Kidney tubule cell (primary cell): ENCODE results near the gene SLC48A1.
A peak's percentile ranks its signal among the peaks of the same experiment; 100 is the strongest.

Experiments
- DNase-seq: peaks from one replicate; pipeline ENCODE4 v3.0.0-alpha.2; 2018; ENCODE audit warnings: low spot score

Gene SLC48A1

GRCh38 chr12:47777151-47777550, 4.1 kb downstream of the SLC48A1 start:
- DNase-seq, result no peak

GRCh38 chr12:47777741-47778558, 4.9 kb downstream of the SLC48A1 start:
- DNase-seq, result no peak

- no peak for DNase-seq
These were observed 5.8 kb downstream of the SLC48A1 start for GRCh38 chr12:47778881-47779280.

- peak; percentile 89 for DNase-seq
These were observed 6.4 kb downstream of the SLC48A1 start for GRCh38 chr12:47779301-47779942.

GRCh38 chr12:47779943-47780504, 7.0 kb downstream of the SLC48A1 start:
- no peak for DNase-seq

GRCh38 chr12:47781479-47782371, 8.7 kb downstream of the SLC48A1 start:
- peak; percentile 53 for DNase-seq

GRCh38 chr12:47782372-47782770, 9.3 kb downstream of the SLC48A1 start:
- no peak for DNase-seq

GRCh38 chr12:47783024-47783755, 10.2 kb downstream of the SLC48A1 start:
- DNase-seq, result no peak

GRCh38 chr12:47783821-47784819, 11.1 kb downstream of the SLC48A1 start:
- no peak for DNase-seq

- DNase-seq, result no peak
These were observed 12.2 kb downstream of the SLC48A1 start for GRCh38 chr12:47785036-47785886.

- DNase-seq, result no peak
These were observed 13.0 kb downstream of the SLC48A1 start for GRCh38 chr12:47785887-47786661.

- no peak for DNase-seq
These were observed 13.7 kb downstream of the SLC48A1 start for GRCh38 chr12:47786662-47787280.

- DNase-seq, result no peak
These were observed 14.7 kb downstream of the SLC48A1 start for GRCh38 chr12:47787596-47788319.

GRCh38 chr12:47789141-47789540, 16.1 kb downstream of the SLC48A1 start:
- DNase-seq, result no peak

GRCh38 chr12:47789712-47790489, 16.9 kb downstream of the SLC48A1 start:
- DNase-seq, result no peak

GRCh38 chr12:47790676-47791350, 17.8 kb downstream of the SLC48A1 start:
- DNase-seq, result no peak
